Fibroblast of lung (primary cell): Measurements from ENCODE around the gene TP73. TPM values are rescaled to one million over a fixed set of nuclear protein-coding genes. Genes with fewer than 3 reads are reported as not detected.

Source experiments
- DNase-seq, 2 donors: peaks; one replicate each; pipeline versions ENCODE4 v3.0.0 to v3.0.0-alpha.2; 2010; ENCODE audit warnings: low read depth in 2 of 2
- H2AFZ ChIP-seq: 2 replicates; pipeline ENCODE4 v1.5.1; 2012; ENCODE audit warnings: low read length, control low read depth, inconsistent platforms
- H3K27ac ChIP-seq: 2 replicates; pipeline ENCODE4 v1.5.1; 2011; ENCODE audit warnings: low read length, control low read depth; ENCODE audit not compliant: insufficient read depth
- H3K27me3 ChIP-seq: 2 replicates; pipeline ENCODE4 v1.5.1; 2011; ENCODE audit warnings: mild to moderate bottlenecking, low read length; ENCODE audit not compliant: control insufficient read depth, insufficient read depth
- H3K36me3 ChIP-seq: 2 replicates; pipeline ENCODE4 v1.5.1; 2011; ENCODE audit warnings: low read length; ENCODE audit not compliant: control insufficient read depth, insufficient read depth
- H3K4me1 ChIP-seq: 2 replicates; pipeline ENCODE4 v1.5.1; 2011; ENCODE audit warnings: low read length; ENCODE audit not compliant: control insufficient read depth, insufficient read depth; ENCODE audit errors: extremely low read depth
- H3K4me2 ChIP-seq: 2 replicates; pipeline ENCODE4 v1.5.1; 2011; ENCODE audit warnings: low read length, control low read depth; ENCODE audit not compliant: insufficient read depth; ENCODE audit errors: extremely low read depth
- H3K4me3 ChIP-seq, 4 experiments: fragments of 200-600 bp in 1 of 4; sonication (generic) in 1 of 4; replicated peaks in 1 of 4; 2 replicates each; pipeline ENCODE4 v1.5.1; 2011 to 2016; ENCODE audit warnings: low read length in 4 of 4, low read depth in 3 of 4, mild to moderate bottlenecking in 3 of 4, control low read depth in 2 of 4, inconsistent platforms in 1 of 4, mixed read lengths in 1 of 4; ENCODE audit not compliant: insufficient read depth in 1 of 4; ENCODE audit errors: control extremely low read depth in 1 of 4
- H3K79me2 ChIP-seq: 2 replicates; pipeline ENCODE4 v1.5.1; 2012; ENCODE audit warnings: mild to moderate bottlenecking, low read length, inconsistent platforms; ENCODE audit not compliant: control insufficient read depth, insufficient read depth
- H3K9ac ChIP-seq: 2 replicates; pipeline ENCODE4 v1.5.1; 2011; ENCODE audit warnings: mild to moderate bottlenecking, low read length, control low read depth; ENCODE audit not compliant: insufficient read depth
- H3K9me3 ChIP-seq: 2 replicates; pipeline ENCODE4 v1.5.1; 2012; ENCODE audit warnings: low read depth, low read length; ENCODE audit not compliant: control insufficient read depth, insufficient read depth
- H4K20me1 ChIP-seq: 2 replicates; pipeline ENCODE4 v1.5.1; 2011; ENCODE audit warnings: low read length; ENCODE audit not compliant: control insufficient read depth, insufficient read depth; ENCODE audit errors: extremely low read depth
- EZH2 ChIP-seq: IDR thresholded peaks from 2 replicates; pipeline ENCODE4 v1.5.1; 2012; ENCODE audit warnings: low read length, control low read depth, mild to moderate bottlenecking; ENCODE audit errors: missing control alignments
- polyA plus RNA-seq, 2 donors: library from polyadenylated mRNA; depleted of rRNA in 1 of 2; stranded (reverse) in 1 of 2; unstranded in 1 of 2; fragments of >200 nt; gene quantifications; 2 replicates each; pipeline ENCODE4 v1.2.1, GENCODE V29; 2011 to 2012; ENCODE audit warnings: missing spikeins in 1 of 2
- total RNA-seq: library from RNA; depleted of rRNA; stranded (reverse); fragments of >200 nt; gene quantifications from 2 replicates; pipeline ENCODE4 v1.2.1, GENCODE V29; 2014
- TF ChIP-seq, protein P1 (sequence below), 2 donors: IDR thresholded peaks in 1 of 2; conservative IDR thresholded peaks in 1 of 2; 1 replicate in 1 of 2; 2 replicates in 1 of 2; pipeline ENCODE4 v1.5.1; 2011 to 2012; ENCODE audit warnings: low read length in 2 of 2, control low read depth in 1 of 2, inconsistent platforms in 1 of 2, low read depth in 1 of 2, mild to moderate bottlenecking in 1 of 2

The TP73 gene
- total and polyA plus RNA-seq, 2 donors (not counting 1 experiment from before 2014, with no cell fraction given) = not detected

DNA sequence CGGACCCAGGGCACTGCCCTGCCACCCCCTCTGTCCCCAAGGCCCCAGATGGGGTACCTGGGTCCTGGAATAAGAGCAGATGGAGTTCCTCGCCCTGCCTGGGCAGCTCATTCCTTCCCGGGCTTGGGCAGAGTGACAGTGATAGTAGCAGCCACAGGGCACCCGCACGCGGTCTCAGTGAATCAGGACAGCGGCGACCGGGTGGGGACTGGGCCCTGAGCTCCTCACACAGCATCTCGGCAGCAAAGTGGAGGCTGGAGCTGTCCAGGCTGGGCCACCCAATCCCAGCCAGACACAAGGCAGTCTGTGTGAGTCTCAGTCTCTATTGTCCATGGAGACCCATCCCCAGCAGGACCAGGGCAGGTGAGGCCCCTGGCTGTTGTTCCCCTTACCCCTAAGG is 62.5 kb downstream of the TP73 start:
- TF ChIP-seq, protein P1, sequence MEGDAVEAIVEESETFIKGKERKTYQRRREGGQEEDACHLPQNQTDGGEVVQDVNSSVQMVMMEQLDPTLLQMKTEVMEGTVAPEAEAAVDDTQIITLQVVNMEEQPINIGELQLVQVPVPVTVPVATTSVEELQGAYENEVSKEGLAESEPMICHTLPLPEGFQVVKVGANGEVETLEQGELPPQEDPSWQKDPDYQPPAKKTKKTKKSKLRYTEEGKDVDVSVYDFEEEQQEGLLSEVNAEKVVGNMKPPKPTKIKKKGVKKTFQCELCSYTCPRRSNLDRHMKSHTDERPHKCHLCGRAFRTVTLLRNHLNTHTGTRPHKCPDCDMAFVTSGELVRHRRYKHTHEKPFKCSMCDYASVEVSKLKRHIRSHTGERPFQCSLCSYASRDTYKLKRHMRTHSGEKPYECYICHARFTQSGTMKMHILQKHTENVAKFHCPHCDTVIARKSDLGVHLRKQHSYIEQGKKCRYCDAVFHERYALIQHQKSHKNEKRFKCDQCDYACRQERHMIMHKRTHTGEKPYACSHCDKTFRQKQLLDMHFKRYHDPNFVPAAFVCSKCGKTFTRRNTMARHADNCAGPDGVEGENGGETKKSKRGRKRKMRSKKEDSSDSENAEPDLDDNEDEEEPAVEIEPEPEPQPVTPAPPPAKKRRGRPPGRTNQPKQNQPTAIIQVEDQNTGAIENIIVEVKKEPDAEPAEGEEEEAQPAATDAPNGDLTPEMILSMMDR (conservative IDR thresholded peaks at IDR 0.05 in 1 of 2, IDR thresholded peaks at IDR 0.05 in 1 of 2; ENCODE audit: low read depth in 1 of 2, low read length in 2 of 2) = no peak
- no peak for TF ChIP-seq EZH2
- H3K79me2 ChIP-seq = no peaks in the 10 kb centered on the region
- no peaks in the 10 kb centered on the region for H3K9me3 ChIP-seq
- no peak overlapping the region for H3K4me3 ChIP-seq
- H3K9ac ChIP-seq = no peak overlapping the region
- H4K20me1 ChIP-seq = no peaks in the 10 kb centered on the region
- no peak overlapping the region for H3K4me2 ChIP-seq
- no peak overlapping the region for H3K27ac ChIP-seq
- H3K4me1 ChIP-seq = no peaks in the 10 kb centered on the region
- no peak overlapping the region for H2AFZ ChIP-seq
- no peaks in the 10 kb centered on the region for H3K27me3 ChIP-seq
- DNase-seq = no peak
- H3K36me3 ChIP-seq = no peaks in the 10 kb centered on the region

GRCh38 chr1:3716351-3716750 is 64.0 kb downstream of the TP73 start:
- Histone ChIP-seq H3K4me1 (no peaks in the 10 kb centered on the region), H3K9me3 (no peaks in the 10 kb centered on the region), H3K36me3 (no peaks in the 10 kb centered on the region), H3K27me3 (no peaks in the 10 kb centered on the region), H3K4me2 (no peak overlapping the region), H2AFZ (no peak overlapping the region), H3K27ac (no peak overlapping the region), H3K9ac (no peak overlapping the region), H3K79me2 (no peaks in the 10 kb centered on the region), H4K20me1 (no peaks in the 10 kb centered on the region), H3K4me3 (no peak overlapping the region)
- no peak for DNase-seq
- no peak for TF ChIP-seq EZH2
- TF ChIP-seq, protein P1 (conservative IDR thresholded peaks at IDR 0.05 in 1 of 2, IDR thresholded peaks at IDR 0.05 in 1 of 2; ENCODE audit: low read depth in 1 of 2, low read length in 2 of 2) = no peak

- DNase-seq = no peak
- no peak overlapping the region for H2AFZ ChIP-seq
- H3K9ac ChIP-seq = no peak overlapping the region
- no peaks in the 10 kb centered on the region for H3K4me1 ChIP-seq
- H3K4me2 ChIP-seq = no peak overlapping the region
- H3K9me3 ChIP-seq = no peaks in the 10 kb centered on the region
- no peak overlapping the region for H3K4me3 ChIP-seq
- H3K79me2 ChIP-seq = no peaks in the 10 kb centered on the region
- H3K36me3 ChIP-seq = no peaks in the 10 kb centered on the region
- no peaks in the 10 kb centered on the region for H3K27me3 ChIP-seq
- TF ChIP-seq EZH2 = no peak
- TF ChIP-seq, protein P1 (conservative IDR thresholded peaks at IDR 0.05 in 1 of 2, IDR thresholded peaks at IDR 0.05 in 1 of 2; ENCODE audit: low read depth in 1 of 2, low read length in 2 of 2) = no peak
- no peaks in the 10 kb centered on the region for H4K20me1 ChIP-seq
- H3K27ac ChIP-seq = no peak overlapping the region
Observed at GRCh38 chr1:3717041-3717714, 64.9 kb downstream of the TP73 start.
